HEK293 (cell line): ENCODE measurements around the gene CYB5R4.

ENCODE experiments used
- CTCF ChIA-PET: fragments of 350-600 bp; formaldehyde crosslinking; extraction: SDS; loops from one replicate; lab custom pipeline; 2021; ENCODE audit warnings: antibody characterized with exemption; lab: Yijun Ruan, JAX
- POLR2A ChIA-PET: fragments of 300-600 bp; formaldehyde crosslinking; extraction: SDS; loops from one replicate; lab custom pipeline; 2020; ENCODE audit warnings: antibody characterized with exemption, inconsistent platforms; lab: Yijun Ruan, JAX
- H3K27ac ChIP-seq: fragments of 200-500 bp; sonication (Bioruptor generic); 2 replicates; pipeline ENCODE4 v1.5.1; 2014; ENCODE audit warnings: low read depth, low read length, control low read depth, inconsistent platforms; ENCODE audit errors: extremely low read depth
- H3K36me3 ChIP-seq, 2 experiments: fragments of 200-500 bp in 1 of 2; sonication (Bioruptor generic) in 1 of 2; 1 replicate in 1 of 2; 2 replicates in 1 of 2; pipeline ENCODE4 v1.5.1; 2014 to 2017; ENCODE audit warnings: inconsistent platforms in 2 of 2, low read length in 2 of 2; ENCODE audit not compliant: control insufficient read depth in 2 of 2, insufficient read depth in 1 of 2
- H3K4me1 ChIP-seq: fragments of 200-500 bp; sonication (Bioruptor generic); 2 replicates; pipeline ENCODE4 v1.5.1; 2014; ENCODE audit warnings: mild to moderate bottlenecking, low read length, inconsistent platforms; ENCODE audit not compliant: control insufficient read depth, insufficient read depth
- H3K4me3 ChIP-seq: 2 replicates; pipeline ENCODE4 v1.5.1; 2011; ENCODE audit warnings: low read depth, mild to moderate bottlenecking, control low read depth, low read length, moderate library complexity
- H3K9me3 ChIP-seq: fragments of 200-500 bp; sonication (Bioruptor generic); 2 replicates; pipeline ENCODE4 v1.5.1; 2014; ENCODE audit warnings: low read depth, low read length, inconsistent platforms; ENCODE audit not compliant: control insufficient read depth, insufficient read depth
- IKZF3 ChIP-seq: fragments of 450-650 bp; IDR thresholded peaks from 2 replicates; pipeline ENCODE4 v1.5.0; 2018; ENCODE audit warnings: missing biosample characterization, mild to moderate bottlenecking, missing genetic modification characterization, moderate library complexity
- INSM2 ChIP-seq: fragments of 450-650 bp; formaldehyde crosslinking; IDR thresholded peaks from 2 replicates; pipeline ENCODE4 v1.5.1; 2016; ENCODE audit warnings: missing biosample characterization, missing genetic modification characterization
- SCRT1 ChIP-seq: fragments of 450-650 bp; formaldehyde crosslinking; IDR thresholded peaks from 2 replicates; pipeline ENCODE4 v1.5.1; 2016; ENCODE audit warnings: missing biosample characterization, missing genetic modification characterization, borderline replicate concordance
- SCRT2 ChIP-seq: fragments of 450-650 bp; formaldehyde crosslinking; IDR thresholded peaks from 2 replicates; pipeline ENCODE4 v1.5.1; 2016; ENCODE audit warnings: missing biosample characterization, missing genetic modification characterization
- ZNF121 ChIP-seq: fragments of 450-650 bp; formaldehyde crosslinking; IDR thresholded peaks from 2 replicates; pipeline ENCODE4 v1.5.1; 2016; ENCODE audit warnings: missing biosample characterization, missing genetic modification characterization
- ZNF133 ChIP-seq: fragments of 450-650 bp; formaldehyde crosslinking; IDR thresholded peaks from 2 replicates; pipeline ENCODE4 v1.5.1; 2016; ENCODE audit warnings: missing biosample characterization, missing genetic modification characterization
- ZNF211 ChIP-seq: fragments of 450-650 bp; formaldehyde crosslinking; IDR thresholded peaks from 2 replicates; pipeline ENCODE4 v1.5.1; 2016; ENCODE audit warnings: low read depth, missing biosample characterization, missing genetic modification characterization
- ZNF416 ChIP-seq: fragments of 450-650 bp; formaldehyde crosslinking; IDR thresholded peaks from 2 replicates; pipeline ENCODE4 v1.5.1; 2016; ENCODE audit warnings: missing biosample characterization, missing genetic modification characterization
- ZNF560 ChIP-seq: fragments of 450-650 bp; formaldehyde crosslinking; IDR thresholded peaks from 2 replicates; pipeline ENCODE4 v1.5.1; 2017; ENCODE audit warnings: missing biosample characterization, missing genetic modification characterization, borderline replicate concordance
- ZNF600 ChIP-seq: fragments of 450-650 bp; formaldehyde crosslinking; IDR thresholded peaks from 2 replicates; pipeline ENCODE4 v1.5.1; 2016; ENCODE audit warnings: missing biosample characterization, missing genetic modification characterization
- ZNF629 ChIP-seq: fragments of 450-650 bp; formaldehyde crosslinking; IDR thresholded peaks from 2 replicates; pipeline ENCODE4 v1.5.1; 2017; ENCODE audit warnings: missing biosample characterization, missing genetic modification characterization
- ZNF747 ChIP-seq: fragments of 450-650 bp; formaldehyde crosslinking; IDR thresholded peaks from 2 replicates; pipeline ENCODE4 v1.5.1; 2016; ENCODE audit warnings: missing biosample characterization, missing genetic modification characterization
- TF ChIP-seq, protein P1 (sequence below): fragments of 450-650 bp; formaldehyde crosslinking; IDR thresholded peaks from 2 replicates; pipeline ENCODE4 v1.5.1; 2017; ENCODE audit warnings: missing biosample characterization, missing genetic modification characterization
- TF ChIP-seq, protein P2 (sequence below): fragments of 450-650 bp; IDR thresholded peaks from 2 replicates; pipeline ENCODE4 v1.5.1; 2018; ENCODE audit warnings: missing biosample characterization, missing genetic modification characterization

The CYB5R4 gene

DNA sequence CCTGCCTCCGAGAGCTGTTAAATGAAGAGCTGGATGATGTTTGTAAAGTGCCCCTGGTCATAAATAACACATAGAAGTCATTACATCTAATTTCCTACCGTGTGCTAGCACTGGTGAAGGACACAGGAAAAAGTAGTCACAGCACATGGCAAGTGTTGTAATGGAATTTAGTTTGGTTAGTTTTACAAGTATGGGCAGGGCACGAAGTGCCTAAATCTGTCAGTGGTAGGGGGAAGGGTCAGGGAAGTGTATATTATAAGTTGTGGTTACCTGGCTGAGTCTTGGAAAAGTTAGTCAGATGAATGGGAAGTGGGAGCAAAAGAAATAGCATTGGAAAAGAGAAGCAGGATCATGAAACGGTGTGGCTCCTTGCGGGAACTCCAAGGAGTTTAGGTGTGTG lies 4.7 kb upstream of the CYB5R4 start:
- ChIA-PET CTCF (no interaction called here), POLR2A (no interaction called here)
- H3K9me3 ChIP-seq, result no peaks in the 10 kb centered on the region
- TF ChIP-seq ZNF416 (tag by site-specific recombination) (no peak), ZNF600 (tag by site-specific recombination) (peak; percentile 34; the same call in 1 of the 2 replicates)
- TF ChIP-seq, protein P1, sequence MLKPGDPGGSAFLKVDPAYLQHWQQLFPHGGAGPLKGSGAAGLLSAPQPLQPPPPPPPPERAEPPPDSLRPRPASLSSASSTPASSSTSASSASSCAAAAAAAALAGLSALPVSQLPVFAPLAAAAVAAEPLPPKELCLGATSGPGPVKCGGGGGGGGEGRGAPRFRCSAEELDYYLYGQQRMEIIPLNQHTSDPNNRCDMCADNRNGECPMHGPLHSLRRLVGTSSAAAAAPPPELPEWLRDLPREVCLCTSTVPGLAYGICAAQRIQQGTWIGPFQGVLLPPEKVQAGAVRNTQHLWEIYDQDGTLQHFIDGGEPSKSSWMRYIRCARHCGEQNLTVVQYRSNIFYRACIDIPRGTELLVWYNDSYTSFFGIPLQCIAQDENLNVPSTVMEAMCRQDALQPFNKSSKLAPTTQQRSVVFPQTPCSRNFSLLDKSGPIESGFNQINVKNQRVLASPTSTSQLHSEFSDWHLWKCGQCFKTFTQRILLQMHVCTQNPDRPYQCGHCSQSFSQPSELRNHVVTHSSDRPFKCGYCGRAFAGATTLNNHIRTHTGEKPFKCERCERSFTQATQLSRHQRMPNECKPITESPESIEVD (tag by site-specific recombination), result peak; percentile 38; the same call in 1 of the 2 replicates
- H3K27ac ChIP-seq, result no peak overlapping the region
- H3K4me3 ChIP-seq, result no peak overlapping the region
- H3K4me1 ChIP-seq, result no peaks in the 10 kb centered on the region; the same call in 1 of the 2 replicates
- H3K36me3 ChIP-seq, result no peaks in the 10 kb centered on the region

DNA sequence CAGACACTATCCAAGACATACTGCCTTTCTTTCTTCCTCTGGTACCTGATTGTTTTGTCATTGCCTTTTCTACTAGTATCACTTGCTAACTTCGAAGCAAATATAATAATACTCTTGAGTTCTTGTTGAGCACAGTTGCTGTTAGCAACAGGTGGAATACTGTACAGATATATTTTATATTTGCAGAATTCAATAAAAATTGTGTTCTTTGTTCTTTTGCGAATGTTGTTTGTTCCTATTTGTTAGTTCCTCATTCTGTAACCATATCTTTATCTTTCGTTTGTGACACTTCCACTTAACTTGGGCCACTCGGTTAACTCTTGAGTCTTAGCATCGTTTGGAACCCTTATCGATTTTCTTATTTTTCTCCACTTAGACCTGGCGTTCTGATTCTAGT lies 868 bp downstream of the CYB5R4 start:
- H3K9me3 ChIP-seq, result no peaks in the 10 kb centered on the region
- H3K4me1 ChIP-seq, result peaks cover 5% of the 10 kb centered on the region; the same call in 1 of the 2 replicates
- no peak overlapping the region for H3K27ac ChIP-seq
- ChIA-PET POLR2A (interaction anchor here (0.6 to 1.7 kb wide), 8 partner anchors 10 to 1818 kb away, joined by 3 to 9 read pairs (median 5); no protein-coding TSS in a partner anchor), CTCF (interaction anchor here (0.6 to 2.9 kb wide), 16 partner anchors 10 to 638 kb away, joined by 3 to 11 read pairs (median 4); no protein-coding TSS in a partner anchor)
- H3K36me3 ChIP-seq, result peaks cover 0 to 14% of the 10 kb centered on the region in 2 experiments; a peak in 1 of 3 replicates
- peak overlapping the region; percentile 91 for H3K4me3 ChIP-seq
- TF ChIP-seq SCRT2 (tag by site-specific recombination) (peak; percentile 98), ZNF560 (tag by site-specific recombination) (no peak), ZNF629 (tag by site-specific recombination) (no peak), SCRT1 (peak; percentile 95), ZNF121 (tag by site-specific recombination) (no peak), IKZF3 (tag by site-specific recombination) (no peak)

GRCh38 chr6:83860782-83861495 lies 1.4 kb downstream of the CYB5R4 start:
- H3K9me3 ChIP-seq, result no peaks in the 10 kb centered on the region
- peaks cover 0 to 19% of the 10 kb centered on the region in 2 experiments; a peak in 1 of 3 replicates for H3K36me3 ChIP-seq
- ChIA-PET POLR2A (interaction anchor here (0.6 to 1.7 kb wide), 4 partner anchors 9 to 15 kb away, joined by 3 to 7 read pairs (median 6); no protein-coding TSS in a partner anchor), CTCF (interaction anchor here (0.6 to 2.9 kb wide), 8 partner anchors 9 to 638 kb away, joined by 3 to 11 read pairs (median 4); no protein-coding TSS in a partner anchor)
- peaks cover 5% of the 10 kb centered on the region; the same call in 1 of the 2 replicates for H3K4me1 ChIP-seq
- no peak overlapping the region for H3K27ac ChIP-seq
- no peak overlapping the region for H3K4me3 ChIP-seq
- TF ChIP-seq ZNF747 (tag by site-specific recombination) (no peak), ZNF133 (tag by site-specific recombination) (no peak), ZNF211 (tag by site-specific recombination) (no peak), INSM2 (no peak)
- TF ChIP-seq, protein P2, sequence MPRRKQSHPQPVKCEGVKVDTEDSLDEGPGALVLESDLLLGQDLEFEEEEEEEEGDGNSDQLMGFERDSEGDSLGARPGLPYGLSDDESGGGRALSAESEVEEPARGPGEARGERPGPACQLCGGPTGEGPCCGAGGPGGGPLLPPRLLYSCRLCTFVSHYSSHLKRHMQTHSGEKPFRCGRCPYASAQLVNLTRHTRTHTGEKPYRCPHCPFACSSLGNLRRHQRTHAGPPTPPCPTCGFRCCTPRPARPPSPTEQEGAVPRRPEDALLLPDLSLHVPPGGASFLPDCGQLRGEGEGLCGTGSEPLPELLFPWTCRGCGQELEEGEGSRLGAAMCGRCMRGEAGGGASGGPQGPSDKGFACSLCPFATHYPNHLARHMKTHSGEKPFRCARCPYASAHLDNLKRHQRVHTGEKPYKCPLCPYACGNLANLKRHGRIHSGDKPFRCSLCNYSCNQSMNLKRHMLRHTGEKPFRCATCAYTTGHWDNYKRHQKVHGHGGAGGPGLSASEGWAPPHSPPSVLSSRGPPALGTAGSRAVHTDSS (tag by site-specific recombination), result 0 out of 2 replicates have a peak, but pooled peaks have one; percentile 9
